ENCODE results near the gene SUPT5H.
A peak's percentile ranks its signal among the peaks of the same experiment; 100 is the strongest.

SUPT5H gene

DNA sequence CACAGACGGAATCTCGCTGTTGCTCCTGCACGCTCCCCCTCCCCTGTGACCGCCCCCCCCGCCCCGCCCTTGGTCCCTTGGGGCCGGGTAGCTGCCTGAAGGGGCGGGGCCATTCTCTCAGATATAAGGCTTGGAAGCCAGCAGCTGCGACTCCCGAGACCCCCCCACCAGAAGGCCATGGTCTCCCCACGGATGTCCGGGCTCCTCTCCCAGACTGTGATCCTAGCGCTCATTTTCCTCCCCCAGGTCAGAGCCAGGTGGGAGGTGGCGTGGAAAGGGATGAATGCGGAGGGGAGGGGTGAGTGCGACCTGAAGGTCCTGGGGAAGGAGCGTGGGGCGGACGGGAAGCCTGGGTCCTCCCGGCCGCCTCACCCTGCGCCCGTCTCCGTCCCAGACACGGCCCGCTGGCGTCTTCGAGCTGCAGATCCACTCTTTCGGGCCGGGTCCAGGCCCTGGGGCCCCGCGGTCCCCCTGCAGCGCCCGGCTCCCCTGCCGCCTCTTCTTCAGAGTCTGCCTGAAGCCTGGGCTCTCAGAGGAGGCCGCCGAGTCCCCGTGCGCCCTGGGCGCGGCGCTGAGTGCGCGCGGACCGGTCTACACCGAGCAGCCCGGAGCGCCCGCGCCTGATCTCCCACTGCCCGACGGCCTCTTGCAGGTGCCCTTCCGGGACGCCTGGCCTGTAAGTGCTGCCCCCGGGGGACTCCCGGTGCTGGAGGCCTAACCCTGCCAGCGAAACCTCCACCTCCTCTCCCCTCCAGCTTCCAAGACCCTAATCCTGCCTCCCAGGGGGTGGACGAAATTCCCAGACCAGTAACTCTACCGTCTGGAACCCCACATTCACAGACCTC, 53.6 kb downstream of the SUPT5H start, which contains the start of gene DLL3:
Gene DLL3 (plus strand): TSS at position 150 of the 845 bp plus-strand sequence. CDS start 28 bp downstream, at position 178.
- DNase-seq: peak; percentile 22 to 37

DNA sequence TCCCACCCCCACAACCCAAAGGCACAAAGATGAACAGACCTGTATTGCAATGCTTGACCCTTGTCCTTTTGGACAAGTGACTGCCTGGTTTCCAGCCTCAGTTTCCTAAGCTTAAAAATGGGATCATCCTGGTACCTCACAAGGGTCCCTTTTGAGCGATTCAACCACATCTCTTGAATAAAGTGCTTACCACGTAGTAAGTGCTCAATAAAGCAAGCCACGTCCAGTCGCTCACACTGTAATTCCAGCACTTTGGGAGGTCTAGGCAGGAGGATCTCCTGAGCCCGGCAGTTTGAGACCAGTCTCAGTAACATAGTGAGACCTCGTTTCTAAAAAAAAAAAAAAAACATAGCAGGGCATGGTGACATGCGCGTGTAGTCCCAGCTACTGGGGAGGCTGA, 54.5 kb downstream of the SUPT5H start:
- DNase-seq: no peak

DNA sequence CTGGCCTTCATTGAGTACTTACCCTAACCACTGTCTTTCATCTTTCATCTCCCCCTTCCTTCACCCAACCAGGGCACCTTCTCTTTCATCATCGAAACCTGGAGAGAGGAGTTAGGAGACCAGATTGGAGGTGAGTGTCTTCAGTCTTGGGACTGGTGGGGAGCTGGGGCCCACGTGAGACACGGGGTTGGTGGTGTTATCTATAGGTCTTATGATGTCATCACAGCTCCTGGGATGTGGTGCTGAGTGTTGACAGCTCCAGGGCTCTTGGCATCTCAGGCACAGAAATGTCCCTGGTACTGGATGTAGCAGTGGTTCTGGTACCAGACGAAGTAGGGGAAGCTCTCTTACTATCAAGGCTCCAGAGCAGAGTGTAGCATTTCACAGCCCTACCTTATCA, 55.2 kb downstream of the SUPT5H start:
- no peak for DNase-seq

- no peak for DNase-seq
Observed at GRCh38 chr19:39501340-39501739, 56.0 kb downstream of the SUPT5H start.

- DNase-seq: peak; percentile 79 to 83
Observed at GRCh38 chr19:39502640-39503417, 57.4 kb downstream of the SUPT5H start.

GRCh38 chr19:39506598-39506943, 61.2 kb downstream of the SUPT5H start:
- no peak for DNase-seq

DNA sequence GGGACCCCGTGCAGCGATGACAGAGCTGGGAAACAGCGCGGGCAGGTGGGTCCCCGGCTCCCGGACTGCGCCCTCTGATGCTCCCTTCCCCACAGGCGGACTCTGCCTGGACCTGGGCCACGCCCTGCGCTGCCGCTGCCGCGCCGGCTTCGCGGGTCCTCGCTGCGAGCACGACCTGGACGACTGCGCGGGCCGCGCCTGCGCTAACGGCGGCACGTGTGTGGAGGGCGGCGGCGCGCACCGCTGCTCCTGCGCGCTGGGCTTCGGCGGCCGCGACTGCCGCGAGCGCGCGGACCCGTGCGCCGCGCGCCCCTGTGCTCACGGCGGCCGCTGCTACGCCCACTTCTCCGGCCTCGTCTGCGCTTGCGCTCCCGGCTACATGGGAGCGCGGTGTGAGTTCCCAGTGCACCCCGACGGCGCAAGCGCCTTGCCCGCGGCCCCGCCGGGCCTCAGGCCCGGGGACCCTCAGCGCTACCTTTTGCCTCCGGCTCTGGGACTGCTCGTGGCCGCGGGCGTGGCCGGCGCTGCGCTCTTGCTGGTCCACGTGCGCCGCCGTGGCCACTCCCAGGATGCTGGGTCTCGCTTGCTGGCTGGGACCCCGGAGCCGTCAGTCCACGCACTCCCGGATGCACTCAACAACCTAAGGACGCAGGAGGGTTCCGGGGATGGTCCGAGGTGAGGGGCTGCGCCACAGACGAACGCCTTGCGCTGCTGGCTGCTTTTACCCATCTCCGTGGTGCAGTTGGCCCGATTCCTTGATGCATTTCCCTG, 61.7 kb downstream of the SUPT5H start:
- peak; percentile 64 to 77 for DNase-seq

DNA sequence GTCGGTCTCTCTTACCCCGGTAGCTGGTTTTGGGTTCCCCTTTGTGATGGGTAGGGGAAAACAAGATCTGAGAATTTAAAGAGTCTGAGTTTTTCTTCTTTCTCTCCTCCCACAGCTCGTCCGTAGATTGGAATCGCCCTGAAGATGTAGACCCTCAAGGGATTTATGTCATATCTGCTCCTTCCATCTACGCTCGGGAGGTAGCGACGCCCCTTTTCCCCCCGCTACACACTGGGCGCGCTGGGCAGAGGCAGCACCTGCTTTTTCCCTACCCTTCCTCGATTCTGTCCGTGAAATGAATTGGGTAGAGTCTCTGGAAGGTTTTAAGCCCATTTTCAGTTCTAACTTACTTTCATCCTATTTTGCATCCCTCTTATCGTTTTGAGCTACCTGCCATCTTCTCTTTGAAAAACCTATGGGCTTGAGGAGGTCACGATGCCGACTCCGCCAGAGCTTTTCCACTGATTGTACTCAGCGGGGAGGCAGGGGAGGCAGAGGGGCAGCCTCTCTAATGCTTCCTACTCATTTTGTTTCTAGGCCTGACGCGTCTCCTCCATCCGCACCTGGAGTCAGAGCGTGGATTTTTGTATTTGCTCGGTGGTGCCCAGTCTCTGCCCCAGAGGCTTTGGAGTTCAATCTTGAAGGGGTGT, 62.5 kb downstream of the SUPT5H start:
- no peak for DNase-seq

- no peak for DNase-seq
Observed at GRCh38 chr19:39508629-39509028, 63.2 kb downstream of the SUPT5H start.

GRCh38 chr19:39509233-39509632, 63.9 kb downstream of the SUPT5H start:
- no peak for DNase-seq

GRCh38 chr19:39512988-39513387, 67.6 kb downstream of the SUPT5H start:
- DNase-seq: no peak

DNA sequence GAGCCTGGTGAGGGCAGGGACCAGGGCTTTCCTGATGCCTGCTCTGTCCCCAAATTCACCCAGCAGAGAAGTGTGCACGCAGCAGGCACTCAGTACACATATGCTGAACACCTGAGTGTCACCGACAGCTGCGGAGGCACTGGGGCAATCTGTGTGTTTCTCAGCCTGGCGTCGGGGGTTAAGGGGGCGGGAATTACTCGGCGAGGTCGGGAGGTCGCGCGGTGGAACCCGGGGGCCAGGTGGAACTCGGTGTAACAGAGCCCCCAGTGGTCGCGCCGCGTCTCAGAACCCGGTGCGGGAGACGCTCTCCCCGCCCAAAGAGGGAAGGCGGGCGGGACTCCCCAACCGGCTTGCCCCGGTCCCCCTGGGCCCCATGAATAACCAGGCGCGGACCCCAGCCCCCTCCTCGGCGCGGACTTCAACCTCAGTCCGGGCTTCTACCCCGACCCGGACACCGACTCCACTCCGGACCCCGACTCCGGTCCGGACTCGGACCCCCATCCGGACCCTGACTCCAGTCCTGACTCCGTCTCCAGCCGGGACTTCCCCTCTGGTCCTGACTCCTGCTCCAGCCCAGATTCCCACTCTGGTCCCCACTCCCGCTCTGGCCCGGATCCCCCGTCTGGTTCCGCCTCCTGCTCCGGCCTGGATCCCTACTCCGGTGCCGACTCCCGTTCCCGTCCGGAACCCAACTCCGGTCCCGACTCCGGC, 69.6 kb downstream of the SUPT5H start, which contains the start of gene SELENOV:
Gene SELENOV (plus strand): TSS at position 300 of the 711 bp plus-strand sequence. CDS start 74 bp downstream, at position 374.
- DNase-seq: peak in 1 of 2 donors; percentile 26

GRCh38 chr19:39515551-39516191, 70.3 kb downstream of the SUPT5H start:
- peak; percentile 28 to 31 for DNase-seq

GRCh38 chr19:39516270-39516669, 70.9 kb downstream of the SUPT5H start:
- no peak for DNase-seq

- DNase-seq: no peak
Observed at GRCh38 chr19:39517432-39517831, 72.0 kb downstream of the SUPT5H start.

- no peak for DNase-seq
Observed at GRCh38 chr19:39518458-39518857, 73.1 kb downstream of the SUPT5H start.

DNA sequence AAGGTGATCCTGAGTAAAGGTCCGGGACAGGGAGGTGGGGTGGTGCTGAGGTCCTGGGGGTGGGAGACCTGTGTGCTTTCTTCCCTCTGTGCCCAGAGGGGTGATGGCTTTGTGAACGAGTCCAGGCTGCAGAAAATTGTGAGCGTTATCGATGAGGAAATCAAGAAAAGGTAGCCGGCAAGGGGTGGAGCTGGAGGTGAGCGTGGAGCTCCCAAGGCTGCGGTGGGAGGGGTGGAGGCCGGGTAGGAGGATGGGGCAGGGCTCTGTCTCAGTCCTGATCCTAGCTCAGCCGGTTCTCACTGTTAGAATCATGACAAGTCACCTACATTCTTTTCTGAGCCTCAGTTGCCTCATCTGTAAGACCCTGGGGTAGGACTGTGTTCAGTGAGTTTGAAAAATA, 73.6 kb downstream of the SUPT5H start:
- no peak for DNase-seq

DNA sequence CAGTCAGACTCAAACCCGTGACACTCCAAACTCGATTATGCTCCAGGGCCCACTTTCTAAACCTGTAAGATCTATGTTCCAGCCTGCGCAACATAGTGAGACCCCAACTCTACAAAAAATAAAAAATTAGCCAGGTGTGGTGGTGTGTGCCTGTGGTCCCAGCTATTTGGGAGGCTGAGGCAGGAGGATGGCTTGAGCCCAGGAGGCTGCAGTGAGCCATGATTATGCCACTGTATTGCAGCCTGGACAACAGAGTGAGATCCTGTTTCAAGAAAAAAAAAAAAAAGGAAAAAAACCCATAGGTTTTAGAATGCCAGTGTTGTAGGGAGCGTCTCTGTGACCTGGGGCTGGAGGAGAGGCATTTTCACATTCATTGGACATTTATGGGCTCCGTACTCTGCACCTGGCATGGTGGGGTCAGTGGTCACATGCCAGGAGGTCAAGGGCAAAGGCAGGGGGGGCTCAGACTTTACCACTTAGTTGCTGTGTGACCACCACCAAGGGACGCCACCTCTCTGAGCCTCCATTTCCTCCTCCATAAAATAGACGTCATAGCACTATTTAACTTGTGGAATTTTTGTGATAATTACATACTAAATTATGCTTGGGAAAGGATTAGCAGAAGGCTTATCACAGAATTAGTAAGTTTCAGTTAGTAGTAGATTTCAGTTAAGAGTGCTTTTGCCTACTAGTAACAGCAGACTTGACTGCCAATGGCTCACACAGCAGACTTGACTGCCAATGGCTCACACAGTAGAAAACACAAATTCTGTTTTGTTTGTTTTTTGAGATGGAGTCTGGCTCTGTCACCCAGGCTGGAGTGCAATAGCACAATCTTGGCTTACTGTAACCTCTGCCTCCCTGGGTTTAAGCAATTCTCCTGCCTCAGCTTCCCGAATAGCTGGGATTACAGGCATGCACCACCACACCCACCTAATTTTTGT, 75.4 kb downstream of the SUPT5H start:
- DNase-seq: no peak

GRCh38 chr19:39524495-39524894, 79.1 kb downstream of the SUPT5H start:
- no peak for DNase-seq

GRCh38 chr19:39525205-39525604, 79.8 kb downstream of the SUPT5H start:
- no peak for DNase-seq
